Measurements from ENCODE around the gene ACSS3. TPM values are rescaled to one million over a fixed set of nuclear protein-coding genes. Genes with fewer than 3 reads are reported as not detected.

ACSS3 gene
- total RNA-seq, 1 donor from 2014 or later = 19.8 TPM

- no peak for DNase-seq (ENCODE audit: low read depth)
Measured at GRCh38 chr12:81294325-81295190, 216.7 kb downstream of the ACSS3 start.

- DNase-seq (ENCODE audit: low read depth) = no peak
Measured at GRCh38 chr12:81295251-81295650, 217.4 kb downstream of the ACSS3 start.

GRCh38 chr12:81296556-81297305 lies 218.9 kb downstream of the ACSS3 start:
- peak; percentile 26 for DNase-seq (ENCODE audit: low read depth)

- peak; percentile 16 for DNase-seq (ENCODE audit: low read depth)
Measured at GRCh38 chr12:81297601-81298000, 219.7 kb downstream of the ACSS3 start.

- DNase-seq (ENCODE audit: low read depth) = peak; percentile 25
Measured at GRCh38 chr12:81300454-81300853, 222.6 kb downstream of the ACSS3 start.

GRCh38 chr12:81303935-81304334 lies 226.1 kb downstream of the ACSS3 start:
- DNase-seq (ENCODE audit: low read depth) = no peak

Other genes with a start within 250 kb of the ACSS3 start
- 3.3 and 11.2 TPM in 2 replicates for gene LIN7A, start 140.1 kb upstream of the ACSS3 start, total RNA-seq

Measured in renal cortical epithelial cell (primary cell).